Kidney glomerular epithelial cell (primary cell): ENCODE data around the gene P4HB.

Source experiments
- DNase-seq: peaks from one replicate; lab custom pipeline; 2025; lab: John Stamatoyannopoulos, UW

Gene P4HB

GRCh38 chr17:81810892-81811704, 49.2 kb downstream of the P4HB start:
- no peak for DNase-seq

DNA sequence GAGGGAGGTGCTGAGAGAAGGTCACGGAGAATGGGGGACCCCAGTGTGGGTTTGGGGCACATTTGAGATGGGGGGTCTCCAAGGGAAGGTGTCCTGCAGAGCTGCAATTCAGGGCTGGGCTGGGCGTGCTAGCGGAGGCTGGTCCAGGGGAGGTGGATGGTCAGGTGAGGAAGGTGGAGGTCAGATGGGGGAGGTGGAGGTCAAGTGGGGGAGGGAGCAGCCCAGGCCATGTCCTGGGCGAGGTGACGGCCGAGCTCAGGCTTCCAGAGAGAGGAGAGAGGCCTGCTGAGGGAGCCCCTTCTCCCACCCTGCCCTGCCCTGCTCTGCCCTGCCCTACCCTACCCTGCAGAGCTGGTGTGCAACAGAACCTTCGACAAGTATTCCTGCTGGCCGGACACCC, 49.9 kb downstream of the P4HB start:
- no peak for DNase-seq

- DNase-seq: no peak
These were observed 50.8 kb downstream of the P4HB start for GRCh38 chr17:81809556-81809998.

DNA sequence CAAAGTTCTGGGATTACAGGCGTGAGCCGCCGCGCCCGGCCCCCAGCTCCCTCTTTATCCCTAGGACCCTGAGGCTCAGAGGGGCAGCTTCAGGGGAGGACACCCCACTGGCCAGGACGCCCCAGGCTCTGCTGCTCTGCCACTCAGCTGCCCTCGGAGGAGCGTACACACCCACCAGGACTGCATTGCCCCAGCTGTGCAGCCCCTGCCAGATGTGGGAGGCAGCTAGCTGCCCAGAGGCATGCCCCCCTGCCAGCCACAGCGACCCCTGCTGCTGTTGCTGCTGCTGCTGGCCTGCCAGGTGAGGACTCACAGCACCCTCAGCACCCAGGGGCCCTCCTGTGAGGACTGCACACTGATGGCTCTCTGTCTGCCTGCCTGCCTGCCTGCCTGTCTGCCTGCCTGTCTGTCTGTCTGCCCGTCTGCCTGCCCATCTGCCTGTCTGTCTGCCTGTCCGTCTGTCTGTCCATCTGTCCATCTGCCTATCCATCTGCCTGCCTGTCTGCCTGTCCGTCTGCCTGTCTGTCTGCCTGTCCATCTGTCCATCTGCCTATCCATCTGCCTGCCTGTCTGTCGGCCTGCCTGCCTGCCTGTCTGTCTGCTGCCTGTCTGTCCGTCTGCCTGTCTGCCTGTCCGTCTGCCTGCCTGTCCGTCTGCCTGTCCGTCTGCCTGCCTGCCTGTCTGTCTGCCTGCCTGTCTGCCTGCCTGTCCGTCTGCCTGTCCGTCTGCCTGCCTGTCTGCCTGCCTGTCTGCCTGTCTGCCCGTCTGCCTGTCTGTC, 51.4 kb downstream of the P4HB start:
- no peak for DNase-seq

DNA sequence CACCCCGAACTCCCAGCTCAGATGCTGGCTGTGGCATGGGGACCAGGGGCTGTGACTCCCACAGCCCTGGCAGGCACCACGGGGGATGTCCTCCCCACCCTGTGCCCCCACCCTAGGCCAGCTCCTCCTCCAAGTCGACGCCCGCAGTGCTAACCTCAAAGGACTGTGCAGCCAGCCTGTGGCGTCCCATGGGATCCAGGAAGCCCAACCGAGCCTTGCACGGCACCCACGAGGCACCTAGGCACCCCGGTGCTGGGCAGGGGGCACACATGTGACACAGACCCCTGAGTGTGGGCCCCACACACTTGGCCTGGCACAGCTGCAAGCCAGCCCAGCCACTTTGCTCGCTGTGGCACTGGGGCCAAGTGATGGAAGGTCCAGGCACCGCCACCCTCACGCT, 52.5 kb downstream of the P4HB start:
- DNase-seq: no peak

DNA sequence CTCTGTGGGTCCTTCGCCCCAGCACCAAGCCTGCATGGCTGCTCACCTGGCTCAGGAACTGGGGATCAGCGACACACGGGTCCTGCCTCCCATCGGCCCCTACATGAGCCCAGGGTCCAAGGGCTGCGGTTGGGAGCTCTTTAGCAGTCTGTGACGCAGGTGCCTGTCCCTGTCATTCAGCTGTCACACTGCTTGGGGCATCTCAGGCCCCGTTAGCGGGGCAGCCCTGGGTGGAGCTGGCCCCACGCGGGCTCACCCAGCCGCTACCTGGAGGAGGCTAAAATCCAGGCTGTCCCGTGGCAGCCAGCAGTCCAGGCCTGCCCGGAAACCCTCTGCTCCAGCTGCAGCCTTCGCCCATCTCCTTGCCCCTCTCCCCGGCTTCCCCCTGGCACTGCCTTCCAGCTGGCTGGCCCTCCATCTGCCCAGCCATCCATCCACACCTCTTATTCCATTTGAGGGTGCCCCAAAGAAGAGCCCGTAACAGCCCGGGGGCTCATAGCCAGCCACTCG, 53.1 kb downstream of the P4HB start:
- no peak for DNase-seq

GRCh38 chr17:81806461-81807209, 53.7 kb downstream of the P4HB start:
- DNase-seq: no peak

- DNase-seq: no peak
These were observed 54.5 kb downstream of the P4HB start for GRCh38 chr17:81805707-81806460.

- DNase-seq: no peak
These were observed 55.6 kb downstream of the P4HB start for GRCh38 chr17:81804559-81805399.

DNA sequence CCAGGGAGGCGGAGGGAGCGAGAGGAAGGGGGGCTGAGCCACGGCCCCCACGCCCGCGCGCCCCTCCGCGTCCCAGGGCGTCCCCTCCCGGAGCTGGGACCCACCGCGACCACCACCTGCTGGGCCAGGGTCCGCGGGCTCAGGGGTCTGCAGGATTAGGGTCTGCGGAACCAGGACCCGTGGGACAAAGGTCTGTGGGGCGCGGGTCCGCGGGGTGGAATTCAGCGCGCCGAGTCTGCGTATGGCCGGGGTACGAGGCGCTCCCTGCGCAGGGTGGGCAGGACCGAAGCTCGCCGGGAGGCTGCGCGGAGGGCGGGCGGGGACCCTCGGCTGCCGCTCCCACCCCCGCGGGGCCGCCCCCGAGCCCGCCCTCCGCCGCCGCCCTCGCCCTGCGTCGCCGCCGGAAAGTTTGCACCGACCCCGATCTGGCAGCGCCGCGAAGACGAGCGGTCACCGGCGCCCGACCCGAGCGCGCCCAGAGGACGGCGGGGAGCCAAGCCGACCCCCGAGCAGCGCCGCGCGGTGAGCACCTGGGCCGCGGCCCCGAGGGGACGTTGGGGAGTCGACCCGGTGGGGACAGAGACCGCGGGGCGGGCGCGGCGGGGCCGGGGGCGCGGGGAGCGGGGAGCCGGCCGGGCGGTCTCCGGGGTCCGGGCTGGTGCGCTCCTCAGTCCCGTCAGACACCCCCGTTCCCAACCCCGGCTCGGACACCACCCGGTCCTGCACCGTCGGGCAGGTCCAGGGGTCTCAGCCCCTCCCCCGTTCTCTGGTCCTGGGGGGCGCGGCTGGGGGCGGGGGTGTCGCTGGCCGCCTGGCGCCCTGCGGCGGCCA, 56.4 kb downstream of the P4HB start, which contains the start of gene GCGR:
TSS of gene GCGR (plus strand) at position 423 of the 831 bp plus-strand sequence. CDS start 4,869 bp downstream, outside the sequence.
- no peak for DNase-seq

GRCh38 chr17:81802856-81803643, 57.3 kb downstream of the P4HB start:
- DNase-seq: no peak

DNA sequence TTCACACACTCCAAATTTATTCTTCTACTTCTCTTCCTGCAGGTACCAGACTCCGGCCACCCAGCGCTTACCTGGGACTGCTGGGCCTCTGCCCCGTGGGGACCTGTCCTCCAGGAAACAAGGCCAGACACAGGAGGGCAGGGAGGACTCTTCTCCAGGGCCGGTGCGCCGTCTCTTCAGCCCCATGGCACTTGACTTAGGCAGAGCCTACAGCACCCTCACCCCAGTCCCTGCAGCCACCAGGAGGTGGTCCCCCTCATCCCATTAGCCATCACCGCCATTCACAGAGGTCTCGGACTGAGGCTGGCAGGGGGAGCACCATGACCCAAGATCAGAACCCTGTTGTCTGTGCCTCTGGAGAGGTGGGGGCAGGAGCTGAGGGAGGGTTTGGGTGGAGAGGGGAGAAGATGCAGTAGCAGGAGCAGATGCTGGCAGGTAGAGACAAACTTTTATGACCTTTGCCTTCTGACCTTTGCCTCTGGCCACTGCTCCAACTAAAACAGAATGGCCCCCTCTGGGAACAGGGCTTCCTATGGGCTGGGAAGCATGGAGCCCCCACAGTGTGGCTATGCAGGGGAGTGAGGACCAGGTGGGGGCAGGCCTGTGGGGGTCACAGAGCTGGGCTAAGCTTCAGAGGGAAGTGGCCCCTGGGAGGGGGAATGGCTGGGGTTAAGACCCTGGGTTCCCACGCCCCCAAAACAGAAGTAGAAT, 58.1 kb downstream of the P4HB start:
- DNase-seq: no peak

- no peak for DNase-seq
These were observed 59.0 kb downstream of the P4HB start for GRCh38 chr17:81801327-81801726.

- no peak for DNase-seq
These were observed 65.8 kb downstream of the P4HB start for GRCh38 chr17:81794509-81794908.

DNA sequence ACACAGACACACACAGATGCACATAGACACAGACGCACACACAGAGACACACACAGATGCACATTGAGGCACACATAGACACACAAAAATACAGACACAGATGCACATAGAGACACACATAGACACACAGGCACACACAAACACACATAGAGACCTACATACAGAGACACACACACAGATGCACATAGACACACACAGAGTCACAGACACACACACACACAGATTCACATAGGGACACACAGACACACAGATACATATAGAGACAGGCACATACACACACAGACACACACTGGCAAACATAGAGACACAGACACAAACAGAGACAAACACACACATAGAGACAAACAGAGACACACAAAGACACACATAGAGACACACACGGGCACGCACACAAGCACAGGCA, 66.3 kb downstream of the P4HB start:
- no peak for DNase-seq
